Measurements from ENCODE around the gene OSBPL5.

OSBPL5 gene

GRCh38 chr11:3087821-3088800 is 77.0 kb downstream of the OSBPL5 start:
- peak; percentile 14 for DNase-seq (ENCODE audit: low spot score)
- TF ChIP-seq, protein P1, sequence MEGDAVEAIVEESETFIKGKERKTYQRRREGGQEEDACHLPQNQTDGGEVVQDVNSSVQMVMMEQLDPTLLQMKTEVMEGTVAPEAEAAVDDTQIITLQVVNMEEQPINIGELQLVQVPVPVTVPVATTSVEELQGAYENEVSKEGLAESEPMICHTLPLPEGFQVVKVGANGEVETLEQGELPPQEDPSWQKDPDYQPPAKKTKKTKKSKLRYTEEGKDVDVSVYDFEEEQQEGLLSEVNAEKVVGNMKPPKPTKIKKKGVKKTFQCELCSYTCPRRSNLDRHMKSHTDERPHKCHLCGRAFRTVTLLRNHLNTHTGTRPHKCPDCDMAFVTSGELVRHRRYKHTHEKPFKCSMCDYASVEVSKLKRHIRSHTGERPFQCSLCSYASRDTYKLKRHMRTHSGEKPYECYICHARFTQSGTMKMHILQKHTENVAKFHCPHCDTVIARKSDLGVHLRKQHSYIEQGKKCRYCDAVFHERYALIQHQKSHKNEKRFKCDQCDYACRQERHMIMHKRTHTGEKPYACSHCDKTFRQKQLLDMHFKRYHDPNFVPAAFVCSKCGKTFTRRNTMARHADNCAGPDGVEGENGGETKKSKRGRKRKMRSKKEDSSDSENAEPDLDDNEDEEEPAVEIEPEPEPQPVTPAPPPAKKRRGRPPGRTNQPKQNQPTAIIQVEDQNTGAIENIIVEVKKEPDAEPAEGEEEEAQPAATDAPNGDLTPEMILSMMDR (IDR thresholded peaks at IDR 0.05; ENCODE audit: extremely low read depth, missing control alignments): no peak

DNA sequence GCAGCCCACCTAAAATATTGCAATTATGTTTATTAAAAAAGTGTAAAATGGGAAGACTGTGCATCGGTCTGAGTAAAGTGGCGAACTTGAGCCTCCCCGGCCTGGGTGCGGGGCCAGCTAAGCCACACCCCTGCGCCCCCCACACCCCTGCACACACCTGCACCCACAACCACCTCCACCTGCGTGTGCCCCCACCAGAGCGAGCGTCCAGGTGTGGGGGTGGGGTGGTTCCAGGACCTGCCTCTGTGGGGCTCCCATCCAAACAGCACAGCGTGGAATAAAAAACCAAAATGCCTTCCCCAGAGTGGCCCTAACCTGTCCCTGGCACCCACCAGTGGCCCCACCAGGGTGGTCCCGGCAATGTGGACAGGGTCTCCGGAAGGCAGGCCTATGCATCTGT is 77.7 kb downstream of the OSBPL5 start:
- TF ChIP-seq, protein P1 (IDR thresholded peaks at IDR 0.05; ENCODE audit: extremely low read depth, missing control alignments): no peak
- DNase-seq (ENCODE audit: low spot score): no peak

- DNase-seq (ENCODE audit: low spot score): no peak
- TF ChIP-seq, protein P1 (IDR thresholded peaks at IDR 0.05; ENCODE audit: extremely low read depth, missing control alignments): no peak
Measured at GRCh38 chr11:3086671-3087150, 78.4 kb downstream of the OSBPL5 start.

GRCh38 chr11:3086114-3086513 is 79.0 kb downstream of the OSBPL5 start:
- TF ChIP-seq, protein P1 (IDR thresholded peaks at IDR 0.05; ENCODE audit: extremely low read depth, missing control alignments): no peak
- DNase-seq (ENCODE audit: low spot score): no peak

DNA sequence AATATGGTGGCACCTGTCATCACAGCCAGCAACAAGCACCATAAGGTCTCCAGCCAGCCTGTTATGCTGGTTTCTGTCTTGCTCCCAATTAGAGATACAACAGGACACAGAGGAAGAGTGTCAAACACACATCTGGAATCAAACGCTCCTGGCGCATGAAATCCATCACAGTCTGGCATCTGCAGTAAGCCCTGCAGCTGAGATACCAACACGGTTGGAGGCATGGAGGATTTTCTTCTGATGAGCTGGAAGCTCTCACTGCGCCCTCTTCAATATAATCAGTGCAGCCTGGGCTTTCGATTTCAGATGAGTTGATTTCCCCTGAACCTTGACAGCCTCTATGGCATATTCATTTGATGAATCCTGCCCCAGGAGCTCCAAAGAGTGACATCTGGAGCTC is 80.1 kb downstream of the OSBPL5 start:
- no peak for DNase-seq (ENCODE audit: low spot score)

DNA sequence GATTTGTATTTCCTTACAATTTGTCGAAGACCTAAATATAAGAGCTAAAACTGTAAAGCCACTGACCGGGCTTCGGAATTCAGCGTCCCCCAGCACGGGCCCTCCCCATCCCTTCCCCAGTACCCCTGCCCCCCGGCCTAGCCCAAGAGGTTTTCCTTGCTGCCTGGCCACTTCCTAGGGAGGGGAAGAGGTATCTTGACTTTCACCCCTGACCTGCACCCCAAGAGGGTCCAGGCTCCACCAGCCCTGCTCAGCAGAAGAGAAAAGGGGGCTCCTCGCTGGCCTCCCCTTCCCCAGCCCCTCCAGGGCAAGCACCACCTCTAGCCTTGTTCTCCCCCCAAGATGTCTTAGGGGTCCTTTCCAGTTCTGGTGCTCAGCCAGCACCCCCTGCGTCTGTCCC is 81.8 kb downstream of the OSBPL5 start:
- no peak for DNase-seq (ENCODE audit: low spot score)
- TF ChIP-seq, protein P1 (IDR thresholded peaks at IDR 0.05; ENCODE audit: extremely low read depth, missing control alignments): no peak

More for the DNA sequence above, 80.1 kb downstream of the OSBPL5 start:
- TF ChIP-seq, protein P1 (IDR thresholded peaks at IDR 0.05; ENCODE audit: extremely low read depth, missing control alignments): no peak

DNA sequence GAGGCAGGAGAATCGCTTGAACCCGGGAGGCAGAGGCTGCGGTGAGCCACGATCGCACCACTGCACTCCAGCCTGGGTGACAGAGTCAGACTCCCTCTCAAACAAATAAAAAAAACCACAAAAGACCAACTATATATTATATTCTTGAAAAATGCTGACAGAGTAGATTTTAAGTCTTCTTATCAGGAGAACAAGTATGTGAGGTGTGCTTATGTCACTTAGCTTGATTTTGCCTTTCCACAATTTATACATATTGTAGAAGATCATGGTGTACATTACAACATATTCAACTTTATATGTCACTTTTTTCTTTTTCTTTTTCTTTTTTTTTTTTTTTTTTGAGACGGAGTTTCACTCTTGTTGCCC is 83.7 kb downstream of the OSBPL5 start:
- no peak for DNase-seq (ENCODE audit: low spot score)
- TF ChIP-seq, protein P1 (IDR thresholded peaks at IDR 0.05; ENCODE audit: extremely low read depth, missing control alignments): no peak

All from GM20000 (cell line).